ENCODE data around the gene TRIM15.
"Not testable (repeated sequence)": the region's sequence is repeated elsewhere in the genome, so short reads cannot be mapped to it uniquely, and the experiment has no call there.

TRIM15 gene

DNA sequence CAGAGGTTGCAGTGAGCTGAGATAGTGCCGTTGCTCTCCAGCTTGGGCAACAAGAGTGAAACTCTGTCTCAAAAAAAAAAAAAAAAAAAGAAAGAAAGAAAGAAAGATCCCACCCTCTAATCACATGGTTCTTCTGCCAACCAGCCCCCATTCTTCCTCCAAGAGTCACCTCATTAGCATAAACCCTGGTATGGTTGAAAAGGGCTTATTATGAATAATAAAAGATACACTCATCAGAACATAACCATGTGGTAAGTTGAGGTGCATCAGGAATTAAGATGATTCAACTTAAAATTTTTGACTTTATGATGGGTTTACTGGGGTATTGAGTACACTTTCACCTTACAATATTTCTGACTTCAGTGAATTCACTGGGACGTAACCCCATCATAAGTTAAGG is 28.2 kb upstream of the TRIM15 start:
- no peak for DNase-seq (ENCODE audit: insufficient read length, low spot score)
- TF ChIP-seq POLR2A (IDR thresholded peaks at IDR 0.05; ENCODE audit: low read depth, low read length), result no peak
- no peak for FAIRE-seq

DNA sequence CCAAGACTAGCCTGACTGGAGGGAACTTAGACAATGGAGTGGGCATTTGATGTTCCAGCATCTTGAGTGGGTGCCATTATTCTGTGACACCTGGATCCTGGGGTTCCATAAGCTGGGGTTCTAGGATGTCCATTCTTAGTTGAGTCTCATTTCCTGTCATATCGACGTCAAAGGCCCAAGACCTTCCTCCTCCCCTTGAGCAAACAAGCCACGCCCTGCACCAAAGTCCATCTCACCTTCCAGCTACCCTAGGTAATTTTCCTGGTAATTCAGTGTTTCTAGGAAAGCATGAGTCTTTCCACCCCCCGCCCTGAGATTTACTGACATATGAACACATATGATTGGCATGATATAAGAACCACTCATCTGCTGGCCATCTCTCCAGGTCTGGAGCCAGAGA is 27.6 kb upstream of the TRIM15 start, which contains the start of gene TRIM40:
TSS of gene TRIM40 (plus strand) at position 384 of the 400 bp plus-strand sequence. CDS start 897 bp downstream, outside the sequence.
- no peak for TF ChIP-seq POLR2A (IDR thresholded peaks at IDR 0.05; ENCODE audit: low read depth, low read length)
- DNase-seq (ENCODE audit: insufficient read length, low spot score), result no peak
- FAIRE-seq, result no peak

DNA sequence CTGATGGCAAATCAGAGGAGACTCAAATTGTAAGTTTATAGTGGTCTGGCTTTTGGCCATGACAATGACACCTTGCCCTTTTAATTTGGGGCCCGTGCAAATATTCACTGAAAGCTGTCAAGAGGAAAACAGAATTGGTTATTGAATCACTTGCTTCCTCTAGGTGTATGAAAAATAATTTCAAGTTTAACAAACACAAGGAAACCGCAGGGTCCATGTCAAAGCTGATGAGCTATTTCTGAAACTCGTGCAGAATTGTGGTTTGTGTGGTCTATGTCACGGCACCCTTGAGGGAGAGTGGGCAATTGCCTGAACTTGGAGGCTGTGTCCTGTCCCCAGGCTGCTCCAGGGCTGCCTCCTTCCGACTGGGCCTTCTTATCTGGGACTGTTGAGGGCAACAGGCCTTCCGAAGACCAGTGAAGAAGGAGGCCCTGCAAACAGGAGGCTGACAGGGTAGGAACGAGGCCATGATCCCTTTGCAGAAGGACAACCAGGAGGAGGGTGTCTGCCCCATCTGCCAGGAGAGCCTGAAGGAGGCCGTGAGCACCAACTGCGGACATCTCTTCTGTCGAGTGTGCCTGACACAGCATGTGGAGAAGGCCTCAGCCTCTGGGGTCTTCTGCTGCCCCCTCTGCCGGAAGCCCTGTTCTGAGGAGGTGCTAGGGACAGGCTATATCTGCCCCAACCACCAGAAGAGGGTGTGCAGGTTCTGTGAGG is 26.6 kb upstream of the TRIM15 start:
- FAIRE-seq, result no peak
- TF ChIP-seq POLR2A (IDR thresholded peaks at IDR 0.05; ENCODE audit: low read depth, low read length), result no peak
- no peak for DNase-seq (ENCODE audit: insufficient read length, low spot score)

DNA sequence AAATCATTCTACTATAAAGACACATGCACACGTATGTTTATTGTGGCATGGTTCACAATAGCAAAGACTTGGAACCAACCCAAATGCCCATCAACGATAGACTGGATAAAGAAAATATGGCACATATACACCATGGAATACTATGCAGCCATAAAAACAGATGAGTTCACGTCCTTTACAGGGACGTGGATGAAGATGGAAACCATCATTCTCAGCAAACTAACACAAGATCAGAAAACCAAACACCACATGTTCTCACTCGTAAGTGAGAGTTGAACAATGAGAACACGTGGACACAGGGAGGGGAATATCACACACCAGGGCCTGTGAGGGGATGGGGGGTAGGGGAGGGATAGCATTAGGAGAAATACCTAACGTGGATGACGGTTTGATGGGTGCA is 23.1 kb upstream of the TRIM15 start:
- not testable (repeated sequence) for FAIRE-seq; DNase-seq (ENCODE audit: insufficient read length, low spot score)

DNA sequence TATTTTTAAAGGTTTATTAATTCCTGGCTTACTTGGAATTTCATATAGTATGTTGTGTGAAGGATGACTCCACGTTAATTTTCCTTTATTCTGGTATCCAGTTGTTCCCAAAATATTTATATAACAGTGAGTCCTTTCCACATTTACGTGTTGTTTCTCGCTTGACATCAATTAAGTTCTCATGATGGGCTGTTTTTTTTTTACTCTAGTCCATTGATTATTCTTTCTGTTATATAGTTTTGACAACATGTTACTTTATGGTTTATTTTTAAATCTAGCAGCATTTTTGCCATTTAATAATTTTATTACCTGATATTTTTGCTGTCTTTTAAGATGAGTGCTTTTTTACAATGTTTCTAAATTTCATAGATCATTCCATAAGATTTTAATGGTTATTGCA is 20.7 kb upstream of the TRIM15 start:
- FAIRE-seq (no peak), DNase-seq (ENCODE audit: insufficient read length, low spot score) (no peak)
- TF ChIP-seq POLR2A (IDR thresholded peaks at IDR 0.05; ENCODE audit: low read depth, low read length), result no peak

DNA sequence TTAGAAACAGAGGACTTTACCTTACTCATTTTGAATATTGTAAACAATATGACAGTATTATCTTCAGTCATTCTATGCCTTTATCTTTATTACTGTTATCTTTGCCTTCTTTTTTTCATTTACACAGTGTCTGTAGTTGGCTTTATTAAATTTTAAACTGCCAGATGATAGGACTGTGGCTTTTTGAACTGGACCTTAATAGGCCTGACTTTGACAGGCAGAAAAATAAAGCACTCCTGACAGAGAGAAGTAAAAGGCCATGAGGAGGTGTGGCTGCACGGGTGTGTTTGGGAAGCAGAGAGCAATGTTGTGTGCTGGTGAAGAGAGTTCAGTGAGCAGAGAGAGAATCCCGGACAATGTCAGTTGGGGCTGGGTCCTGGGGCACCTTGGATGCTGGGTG is 19.6 kb upstream of the TRIM15 start:
- TF ChIP-seq POLR2A (IDR thresholded peaks at IDR 0.05; ENCODE audit: low read depth, low read length), result no peak
- no peak for DNase-seq (ENCODE audit: insufficient read length, low spot score)
- FAIRE-seq, result no peak

DNA sequence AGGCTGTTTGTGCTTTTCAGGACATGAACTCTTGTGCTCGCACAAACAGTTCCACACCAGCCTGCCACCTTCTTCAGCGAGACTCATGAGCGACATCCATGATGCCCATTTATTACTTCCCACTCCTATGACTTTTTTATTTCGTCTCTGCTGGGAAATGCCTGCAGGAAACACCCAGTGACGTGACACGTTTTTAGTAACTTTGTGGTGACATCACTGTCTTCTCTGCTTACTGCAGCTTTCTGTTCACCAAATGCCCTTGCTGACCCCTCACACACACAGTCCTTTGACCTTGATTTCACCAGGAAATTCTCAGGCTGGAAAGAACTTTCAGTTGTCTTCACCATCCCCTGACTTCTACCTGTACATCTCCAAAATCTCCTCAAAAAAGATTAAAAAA is 18.5 kb upstream of the TRIM15 start:
- DNase-seq (ENCODE audit: insufficient read length, low spot score) (no peak), FAIRE-seq (no peak)
- TF ChIP-seq POLR2A (IDR thresholded peaks at IDR 0.05; ENCODE audit: low read depth, low read length), result no peak

DNA sequence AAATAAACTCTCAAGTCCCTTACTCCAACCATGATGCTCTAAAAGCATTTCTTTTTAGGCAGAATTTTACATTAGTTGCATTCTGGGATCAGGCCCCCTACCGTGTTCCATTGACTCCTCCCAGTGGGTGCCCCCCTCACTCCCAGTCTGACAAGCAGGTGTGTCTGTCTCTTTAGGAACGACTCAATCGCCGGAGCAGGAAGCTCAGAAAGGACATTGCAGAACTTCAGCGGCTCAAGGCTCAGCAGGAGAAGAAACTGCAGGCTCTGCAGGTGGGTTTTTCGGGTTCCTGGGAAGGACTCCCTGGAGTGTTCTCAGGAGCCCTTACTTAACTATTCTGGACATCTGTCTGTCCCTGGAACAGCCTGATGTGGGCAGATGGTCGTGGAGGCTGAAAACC is 17.5 kb upstream of the TRIM15 start:
- FAIRE-seq (no peak), DNase-seq (ENCODE audit: insufficient read length, low spot score) (no peak)
- TF ChIP-seq POLR2A (IDR thresholded peaks at IDR 0.05; ENCODE audit: low read depth, low read length), result no peak

DNA sequence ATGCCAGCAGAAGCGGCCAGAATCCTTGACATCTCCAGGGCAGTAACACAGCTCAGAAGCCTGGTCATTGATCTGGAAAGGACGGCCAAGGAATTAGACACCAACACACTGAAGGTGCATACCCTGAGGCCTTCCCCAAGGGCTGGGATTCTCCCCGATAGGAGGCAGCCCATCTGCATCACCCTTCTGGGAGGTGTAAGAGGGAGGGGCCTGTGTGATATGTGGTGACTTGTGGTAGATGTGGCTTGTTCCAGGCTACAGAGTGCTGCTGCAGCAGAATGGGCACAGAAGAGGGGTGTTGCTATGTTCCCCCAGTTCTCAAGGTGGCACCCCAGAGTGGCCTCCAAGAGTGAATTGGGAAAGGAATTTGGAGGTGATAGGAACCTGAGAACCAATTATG is 16.2 kb upstream of the TRIM15 start:
- no peak for TF ChIP-seq POLR2A (IDR thresholded peaks at IDR 0.05; ENCODE audit: low read depth, low read length)
- FAIRE-seq, result no peak
- no peak for DNase-seq (ENCODE audit: insufficient read length, low spot score)

DNA sequence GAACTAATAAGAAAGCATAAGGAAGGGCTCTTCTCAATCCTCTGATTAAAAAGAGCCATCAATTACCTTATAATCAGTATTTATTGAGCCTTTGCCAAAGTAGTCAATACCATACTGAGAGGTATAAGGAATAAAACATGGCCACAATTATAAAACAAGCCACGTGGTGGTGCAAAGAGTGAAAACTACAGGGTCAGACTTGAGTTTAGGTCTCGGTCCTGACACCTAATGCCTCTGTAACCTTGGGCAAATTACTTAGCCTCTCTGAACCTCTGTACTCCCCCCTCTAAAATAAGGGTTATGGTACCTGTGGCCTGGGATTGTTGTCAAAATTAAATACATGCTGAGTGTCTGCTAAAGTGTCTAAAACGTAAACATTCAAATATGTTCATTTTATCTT is 14.1 kb upstream of the TRIM15 start:
- no peak for TF ChIP-seq POLR2A (IDR thresholded peaks at IDR 0.05; ENCODE audit: low read depth, low read length)
- FAIRE-seq (no peak), DNase-seq (ENCODE audit: insufficient read length, low spot score) (no peak)

DNA sequence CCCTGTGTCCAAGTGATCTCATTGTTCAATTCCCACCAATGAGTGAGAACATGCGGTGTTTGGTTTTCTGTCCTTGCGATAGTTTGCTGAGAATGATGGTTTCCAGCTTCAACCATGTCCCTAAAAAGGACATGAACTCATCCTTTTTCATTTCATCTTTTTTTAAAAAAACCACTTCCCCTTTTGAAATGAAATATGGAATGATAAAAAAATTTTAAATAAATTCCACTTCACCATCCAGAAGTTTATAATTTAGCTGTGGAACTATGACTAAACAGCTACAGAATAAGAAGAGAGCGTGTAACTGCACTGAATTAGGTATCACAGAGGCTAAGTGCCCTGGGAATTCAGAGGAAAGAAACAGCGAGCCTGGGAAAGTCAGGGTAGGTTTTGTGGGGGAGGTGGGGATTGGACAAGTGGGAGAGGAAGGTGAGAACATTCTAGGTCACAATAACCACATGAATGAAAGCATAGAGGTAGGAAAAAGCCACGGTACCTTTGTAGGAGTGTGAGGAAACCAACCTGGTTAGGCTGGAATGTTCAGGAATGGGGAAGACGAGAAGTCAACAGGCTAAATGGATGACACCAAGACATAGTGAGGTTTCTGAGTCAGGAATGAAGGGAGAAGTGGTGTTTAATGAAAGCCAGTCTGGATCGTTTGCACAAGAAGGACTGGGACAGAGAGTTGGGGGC is 13.3 kb upstream of the TRIM15 start:
- no peak for FAIRE-seq
- no peak for DNase-seq (ENCODE audit: insufficient read length, low spot score)

DNA sequence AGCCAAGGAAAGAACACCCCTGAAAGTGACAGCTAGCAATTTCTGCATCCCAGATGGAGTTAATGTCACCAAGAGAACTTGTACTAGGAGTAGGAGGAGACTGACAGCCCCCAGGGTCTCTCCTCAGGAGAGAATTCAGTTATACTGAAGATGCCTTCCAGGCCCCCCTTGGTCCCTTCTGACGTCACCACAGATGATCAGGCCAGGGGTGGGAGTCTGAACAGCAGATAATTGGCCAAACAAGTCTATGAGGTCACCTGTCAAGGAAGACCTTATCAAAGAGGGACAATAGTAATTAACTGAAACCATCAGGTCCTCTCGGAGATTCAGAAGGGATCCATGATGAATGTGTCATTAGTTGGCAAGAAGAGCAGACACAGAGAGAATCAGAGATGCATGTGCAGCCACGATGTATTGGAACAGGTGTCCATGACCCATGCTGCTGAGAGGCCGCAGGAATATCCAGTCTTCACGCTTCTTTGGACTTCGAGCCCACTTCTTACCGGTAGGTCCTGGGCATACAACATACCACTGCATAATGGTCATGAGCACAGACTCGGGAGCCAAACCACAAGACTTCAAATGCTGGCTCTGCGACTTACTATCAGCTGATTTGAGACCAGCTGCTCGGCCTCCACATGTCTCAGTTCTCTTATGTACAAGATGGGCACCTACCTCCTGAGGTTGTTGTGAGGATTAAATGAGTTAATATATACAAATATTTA is 12.5 kb upstream of the TRIM15 start:
- FAIRE-seq (no peak), DNase-seq (ENCODE audit: insufficient read length, low spot score) (no peak)
- no peak for TF ChIP-seq POLR2A (IDR thresholded peaks at IDR 0.05; ENCODE audit: low read depth, low read length)

More for the DNA sequence above, 13.3 kb upstream of the TRIM15 start:
- no peak for TF ChIP-seq POLR2A (IDR thresholded peaks at IDR 0.05; ENCODE audit: low read depth, low read length)

DNA sequence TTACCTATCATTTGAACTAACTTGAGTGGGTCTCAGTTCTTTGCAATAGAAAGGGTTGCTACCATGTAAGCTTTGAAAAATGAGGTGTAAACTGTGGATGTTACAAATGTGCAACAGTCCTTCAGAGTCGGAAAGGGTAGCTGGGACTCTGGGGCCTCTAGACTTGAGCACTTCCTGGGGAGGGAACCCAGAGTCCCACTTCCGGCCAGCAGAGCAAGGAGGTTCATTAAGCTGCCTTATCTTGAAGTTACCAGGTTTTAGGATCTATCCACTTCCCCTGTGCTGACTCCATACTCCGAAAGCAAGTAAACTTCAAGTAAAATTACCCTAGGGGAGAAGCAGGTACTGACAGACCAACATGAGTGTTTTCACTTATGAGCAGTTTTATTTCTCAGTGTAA is 11.8 kb upstream of the TRIM15 start:
- no peak for DNase-seq (ENCODE audit: insufficient read length, low spot score)
- FAIRE-seq, result no peak
- TF ChIP-seq POLR2A (IDR thresholded peaks at IDR 0.05; ENCODE audit: low read depth, low read length), result no peak

DNA sequence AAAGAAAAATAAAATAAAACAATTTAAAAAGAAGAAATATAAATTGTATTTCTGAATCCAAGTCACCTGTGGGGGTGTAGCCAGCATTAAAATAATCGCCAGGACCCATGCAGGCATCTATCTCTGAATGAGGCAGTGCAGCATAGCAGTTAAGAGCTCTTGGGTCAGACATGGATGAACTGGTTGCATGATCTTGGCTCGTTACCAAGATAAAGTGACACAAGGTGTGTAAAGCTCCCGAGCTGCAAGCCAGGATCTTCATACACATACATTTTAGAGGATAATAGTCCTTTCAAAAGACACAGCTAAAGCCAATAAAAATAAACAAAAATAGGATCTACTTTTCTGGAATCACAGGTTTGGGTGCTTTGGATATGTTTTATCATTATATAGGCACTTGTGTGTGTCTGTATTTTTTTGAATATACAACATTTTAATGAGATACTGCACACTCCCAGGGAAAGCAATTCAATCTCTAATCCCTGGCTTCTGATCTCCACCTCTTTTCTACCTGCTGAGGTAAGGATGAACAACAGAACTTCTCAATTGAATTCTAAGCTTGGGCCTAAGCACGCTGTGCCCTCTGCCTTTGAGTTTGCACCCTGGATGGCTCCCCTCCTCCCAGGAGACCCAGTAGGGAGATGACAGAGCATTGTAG is 11.2 kb upstream of the TRIM15 start:
- DNase-seq (ENCODE audit: insufficient read length, low spot score) (no peak), FAIRE-seq (no peak)
- TF ChIP-seq POLR2A (IDR thresholded peaks at IDR 0.05; ENCODE audit: low read depth, low read length), result no peak

Measured in H54 (cell line).